ENCODE measurements around the gene HSF4.
A peak's percentile ranks its signal among the peaks of the same experiment; 100 is the strongest.

Gene HSF4

GRCh38 chr16:67206129-67206837, 41.7 kb downstream of the HSF4 start:
- Mint-ChIP-seq H3K9me3 (no peaks in the 10 kb centered on the region), H3K27me3 (ENCODE audit: low read depth) (no peaks in the 10 kb centered on the region), H3K36me3 (ENCODE audit: low read depth) (peaks cover 3% of the 10 kb centered on the region), H3K4me3 (no peak overlapping the region), H3K4me1 (ENCODE audit: low read depth) (no peaks in the 10 kb centered on the region), H3K27ac (no peak overlapping the region)

GRCh38 chr16:67206838-67207248, 42.3 kb downstream of the HSF4 start:
- no peaks in the 10 kb centered on the region for H3K9me3 Mint-ChIP-seq
- H3K27me3 Mint-ChIP-seq (ENCODE audit: low read depth): no peaks in the 10 kb centered on the region
- no peaks in the 10 kb centered on the region for H3K4me1 Mint-ChIP-seq (ENCODE audit: low read depth)
- H3K36me3 Mint-ChIP-seq (ENCODE audit: low read depth): peaks cover 3% of the 10 kb centered on the region
- H3K4me3 Mint-ChIP-seq: no peak overlapping the region
- no peak overlapping the region for H3K27ac Mint-ChIP-seq

GRCh38 chr16:67207249-67208091, 42.9 kb downstream of the HSF4 start:
- H3K4me1 Mint-ChIP-seq (ENCODE audit: low read depth): no peaks in the 10 kb centered on the region
- no peaks in the 10 kb centered on the region for H3K27me3 Mint-ChIP-seq (ENCODE audit: low read depth)
- peaks cover 3% of the 10 kb centered on the region for H3K36me3 Mint-ChIP-seq (ENCODE audit: low read depth)
- no peak overlapping the region for H3K27ac Mint-ChIP-seq
- H3K9me3 Mint-ChIP-seq: no peaks in the 10 kb centered on the region
- no peak overlapping the region for H3K4me3 Mint-ChIP-seq

GRCh38 chr16:67208154-67208896, 43.8 kb downstream of the HSF4 start:
- H3K4me3 Mint-ChIP-seq: no peak overlapping the region
- peaks cover 3% of the 10 kb centered on the region for H3K36me3 Mint-ChIP-seq (ENCODE audit: low read depth)
- no peaks in the 10 kb centered on the region for H3K27me3 Mint-ChIP-seq (ENCODE audit: low read depth)
- no peaks in the 10 kb centered on the region for H3K9me3 Mint-ChIP-seq
- no peak overlapping the region for H3K27ac Mint-ChIP-seq
- no peaks in the 10 kb centered on the region for H3K4me1 Mint-ChIP-seq (ENCODE audit: low read depth)

- no peaks in the 10 kb centered on the region for H3K9me3 Mint-ChIP-seq
- H3K4me3 Mint-ChIP-seq: no peak overlapping the region
- no peaks in the 10 kb centered on the region for H3K4me1 Mint-ChIP-seq (ENCODE audit: low read depth)
- peaks cover 3% of the 10 kb centered on the region for H3K36me3 Mint-ChIP-seq (ENCODE audit: low read depth)
- H3K27ac Mint-ChIP-seq: no peak overlapping the region
- no peaks in the 10 kb centered on the region for H3K27me3 Mint-ChIP-seq (ENCODE audit: low read depth)
Measured at GRCh38 chr16:67209565-67209964, 45.0 kb downstream of the HSF4 start.

GRCh38 chr16:67210069-67210937, 45.8 kb downstream of the HSF4 start:
- H3K27me3 Mint-ChIP-seq (ENCODE audit: low read depth): no peaks in the 10 kb centered on the region
- H3K27ac Mint-ChIP-seq: no peak overlapping the region
- peaks cover 3% of the 10 kb centered on the region for H3K36me3 Mint-ChIP-seq (ENCODE audit: low read depth)
- no peaks in the 10 kb centered on the region for H3K9me3 Mint-ChIP-seq
- no peak overlapping the region for H3K4me3 Mint-ChIP-seq
- no peaks in the 10 kb centered on the region for H3K4me1 Mint-ChIP-seq (ENCODE audit: low read depth)

GRCh38 chr16:67211674-67212073, 47.1 kb downstream of the HSF4 start:
- Mint-ChIP-seq H3K9me3 (no peaks in the 10 kb centered on the region), H3K4me1 (ENCODE audit: low read depth) (peaks cover 4% of the 10 kb centered on the region), H3K4me3 (no peak overlapping the region), H3K27ac (no peak overlapping the region), H3K27me3 (ENCODE audit: low read depth) (no peaks in the 10 kb centered on the region), H3K36me3 (ENCODE audit: low read depth) (peaks cover 3% of the 10 kb centered on the region)

- H3K4me1 Mint-ChIP-seq (ENCODE audit: low read depth): peaks cover 15% of the 10 kb centered on the region
- H3K27me3 Mint-ChIP-seq (ENCODE audit: low read depth): no peaks in the 10 kb centered on the region
- no peak overlapping the region for H3K27ac Mint-ChIP-seq
- H3K4me3 Mint-ChIP-seq: no peak overlapping the region
- no peaks in the 10 kb centered on the region for H3K9me3 Mint-ChIP-seq
- no peaks in the 10 kb centered on the region for H3K36me3 Mint-ChIP-seq (ENCODE audit: low read depth)
Measured at GRCh38 chr16:67212766-67213165, 48.2 kb downstream of the HSF4 start.

GRCh38 chr16:67213197-67214019, 48.9 kb downstream of the HSF4 start:
- Mint-ChIP-seq H3K9me3 (no peaks in the 10 kb centered on the region), H3K27ac (no peak overlapping the region), H3K36me3 (ENCODE audit: low read depth) (no peaks in the 10 kb centered on the region), H3K4me1 (ENCODE audit: low read depth) (peaks cover 16% of the 10 kb centered on the region), H3K4me3 (no peak overlapping the region), H3K27me3 (ENCODE audit: low read depth) (no peaks in the 10 kb centered on the region)

GRCh38 chr16:67215706-67216105, 51.2 kb downstream of the HSF4 start:
- no peak overlapping the region for H3K4me3 Mint-ChIP-seq
- H3K27ac Mint-ChIP-seq: peak overlapping the region; percentile 26
- H3K36me3 Mint-ChIP-seq (ENCODE audit: low read depth): no peaks in the 10 kb centered on the region
- H3K27me3 Mint-ChIP-seq (ENCODE audit: low read depth): no peaks in the 10 kb centered on the region
- H3K4me1 Mint-ChIP-seq (ENCODE audit: low read depth): peaks cover 16% of the 10 kb centered on the region
- no peaks in the 10 kb centered on the region for H3K9me3 Mint-ChIP-seq

- Mint-ChIP-seq H3K36me3 (ENCODE audit: low read depth) (no peaks in the 10 kb centered on the region), H3K9me3 (no peaks in the 10 kb centered on the region), H3K4me1 (ENCODE audit: low read depth) (peaks cover 16% of the 10 kb centered on the region), H3K4me3 (no peak overlapping the region), H3K27me3 (ENCODE audit: low read depth) (no peaks in the 10 kb centered on the region), H3K27ac (no peak overlapping the region)
Measured at GRCh38 chr16:67216612-67217490, 52.3 kb downstream of the HSF4 start.
